ENCODE results near the gene POLE. TPM values are rescaled to one million over a fixed set of nuclear protein-coding genes. Genes with fewer than 3 reads are reported as not detected.

The POLE gene
- total RNA-seq, 4 donors from 2014 or later = 17.8 to 42.4 (median 27.0) TPM

GRCh38 chr12:132717531-132718387 lies 30.6 kb upstream of the POLE start:
- Histone ChIP-seq H3K27ac (no peak overlapping the region), H3K9me3 (no peaks in the 10 kb centered on the region), H3K4me1 (peaks cover 0 to 13% (median 6%) of the 10 kb centered on the region in 3 donors), H3K4me3 (no peak overlapping the region), H3K36me3 (peaks cover 21 to 82% (median 44%) of the 10 kb centered on the region in 3 donors), H3K27me3 (no peaks in the 10 kb centered on the region)
- no peak for TF ChIP-seq POLR2A (IDR thresholded peaks at IDR 0.05)
- no peak for TF ChIP-seq CTCF (IDR thresholded peaks at IDR 0.05)
- WGBS, 2 donors = 95 to 98% methylated on average over 30 to 42 of the region's 61 CpGs
- intact Hi-C loops (cut with DNase I) = no loop called here
- no peak for DNase-seq

DNA sequence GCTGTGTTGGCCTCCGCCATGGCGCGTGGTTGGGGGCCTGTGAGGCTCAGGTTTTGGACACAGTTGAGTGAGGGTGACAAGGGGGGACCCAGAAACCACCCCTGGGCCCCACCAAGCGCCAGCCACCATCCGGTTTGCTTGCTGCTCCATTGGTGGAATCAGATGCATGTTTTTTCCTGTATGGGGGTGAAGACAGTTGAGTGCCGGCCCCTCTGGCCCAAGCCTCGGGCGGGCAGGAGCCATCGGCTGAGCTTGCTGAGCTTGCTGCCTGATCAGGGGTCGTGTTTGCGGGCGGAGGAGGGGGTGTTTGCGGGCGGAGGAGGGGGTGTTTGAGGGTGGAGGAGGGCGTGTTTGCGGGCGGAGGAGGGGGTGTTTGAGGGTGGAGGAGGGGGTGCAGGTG lies 29.9 kb upstream of the POLE start:
- peaks cover 0 to 21% (median 10%) of the 10 kb centered on the region in 3 donors for H3K4me1 ChIP-seq
- TF ChIP-seq CTCF (IDR thresholded peaks at IDR 0.05) (no peak), POLR2A (IDR thresholded peaks at IDR 0.05) (no peak)
- no peak overlapping the region for H3K4me3 ChIP-seq
- intact Hi-C loops (cut with DNase I) = no loop called here
- H3K9me3 ChIP-seq = no peaks in the 10 kb centered on the region
- peaks cover 21 to 75% (median 44%) of the 10 kb centered on the region in 3 donors for H3K36me3 ChIP-seq
- H3K27ac ChIP-seq = no peak overlapping the region
- no peak for DNase-seq
- no peaks in the 10 kb centered on the region for H3K27me3 ChIP-seq
- 40 to 80% methylated on average over 1 to 2 of the region's 17 CpGs for WGBS, 2 donors

DNA sequence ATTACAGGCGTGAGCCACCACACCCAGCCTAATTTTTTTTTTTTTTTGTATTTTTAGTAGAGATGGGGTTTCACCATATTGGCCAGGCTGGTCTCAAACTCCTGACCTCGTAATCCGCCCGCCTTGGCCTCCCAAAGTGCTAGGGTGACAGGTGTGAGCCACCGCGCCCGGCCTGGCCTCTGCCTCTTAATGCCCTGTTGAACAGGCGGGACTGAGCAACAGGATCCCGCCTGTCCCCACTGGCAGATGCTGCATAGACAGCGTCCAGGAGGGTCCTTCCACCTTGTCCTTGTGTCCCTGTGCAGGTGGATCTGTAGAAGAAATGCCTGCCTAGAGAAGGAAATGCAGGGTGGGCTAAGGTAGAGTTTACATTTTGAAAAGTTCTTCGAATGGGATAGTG lies 29.2 kb upstream of the POLE start:
- DNase-seq = no peak
- Histone ChIP-seq H3K27ac (no peak overlapping the region), H3K27me3 (no peaks in the 10 kb centered on the region), H3K4me3 (no peak overlapping the region), H3K36me3 (peaks cover 19 to 68% (median 41%) of the 10 kb centered on the region in 3 donors), H3K9me3 (no peaks in the 10 kb centered on the region), H3K4me1 (peaks cover 3 to 27% (median 17%) of the 10 kb centered on the region in 3 donors)
- WGBS, 2 donors = 87 to 95% methylated on average over 9 to 11 of the region's 11 CpGs
- intact Hi-C loops (cut with DNase I) = no loop called here
- no peak for TF ChIP-seq POLR2A (IDR thresholded peaks at IDR 0.05)
- no peak for TF ChIP-seq CTCF (IDR thresholded peaks at IDR 0.05)

- Histone ChIP-seq H3K27me3 (no peaks in the 10 kb centered on the region), H3K4me3 (no peak overlapping the region), H3K9me3 (no peaks in the 10 kb centered on the region), H3K4me1 (peaks cover 6 to 30% (median 17%) of the 10 kb centered on the region in 3 donors), H3K36me3 (peaks cover 14 to 64% (median 36%) of the 10 kb centered on the region in 3 donors), H3K27ac (no peak overlapping the region)
- intact Hi-C loops (cut with DNase I) = no loop called here
- no peak for DNase-seq
- WGBS, 2 donors = 91 to 94% methylated on average over 9 of the region's 9 CpGs
- no peak for TF ChIP-seq CTCF (IDR thresholded peaks at IDR 0.05)
- no peak for TF ChIP-seq POLR2A (IDR thresholded peaks at IDR 0.05)
Measured at GRCh38 chr12:132715874-132716273, 28.7 kb upstream of the POLE start.

- Histone ChIP-seq H3K36me3 (peaks cover 0 to 37% (median 17%) of the 10 kb centered on the region in 3 donors), H3K4me3 (peak overlapping the region in 1 of 4 donors; percentile 13), H3K27me3 (no peaks in the 10 kb centered on the region), H3K4me1 (peaks cover 13 to 43% (median 21%) of the 10 kb centered on the region in 3 donors), H3K9me3 (no peaks in the 10 kb centered on the region), H3K27ac (peak overlapping the region in 3 of 4 donors; percentile 52 to 67 (median 66))
- TF ChIP-seq CTCF (IDR thresholded peaks at IDR 0.05) (no peak), POLR2A (IDR thresholded peaks at IDR 0.05) (no peak)
- intact Hi-C loops (cut with DNase I) = no loop called here
- WGBS, 2 donors = 51 to 60% methylated on average over 2 of the region's 2 CpGs
- DNase-seq = no peak
Measured at GRCh38 chr12:132713123-132713522, 26.0 kb upstream of the POLE start.

Data from esophagus squamous epithelium (tissue), 5 donors.